ENCODE data around the gene TMCC3.

Gene TMCC3

GRCh38 chr12:94678849-94679248, 28.5 kb upstream of the TMCC3 start:
- TF ChIP-seq, protein P1, sequence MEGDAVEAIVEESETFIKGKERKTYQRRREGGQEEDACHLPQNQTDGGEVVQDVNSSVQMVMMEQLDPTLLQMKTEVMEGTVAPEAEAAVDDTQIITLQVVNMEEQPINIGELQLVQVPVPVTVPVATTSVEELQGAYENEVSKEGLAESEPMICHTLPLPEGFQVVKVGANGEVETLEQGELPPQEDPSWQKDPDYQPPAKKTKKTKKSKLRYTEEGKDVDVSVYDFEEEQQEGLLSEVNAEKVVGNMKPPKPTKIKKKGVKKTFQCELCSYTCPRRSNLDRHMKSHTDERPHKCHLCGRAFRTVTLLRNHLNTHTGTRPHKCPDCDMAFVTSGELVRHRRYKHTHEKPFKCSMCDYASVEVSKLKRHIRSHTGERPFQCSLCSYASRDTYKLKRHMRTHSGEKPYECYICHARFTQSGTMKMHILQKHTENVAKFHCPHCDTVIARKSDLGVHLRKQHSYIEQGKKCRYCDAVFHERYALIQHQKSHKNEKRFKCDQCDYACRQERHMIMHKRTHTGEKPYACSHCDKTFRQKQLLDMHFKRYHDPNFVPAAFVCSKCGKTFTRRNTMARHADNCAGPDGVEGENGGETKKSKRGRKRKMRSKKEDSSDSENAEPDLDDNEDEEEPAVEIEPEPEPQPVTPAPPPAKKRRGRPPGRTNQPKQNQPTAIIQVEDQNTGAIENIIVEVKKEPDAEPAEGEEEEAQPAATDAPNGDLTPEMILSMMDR (IDR thresholded peaks at IDR 0.05; ENCODE audit: low read depth, low read length): no peak
- H3K4me3 ChIP-seq (ENCODE audit: low read depth, low read length): no peak overlapping the region

DNA sequence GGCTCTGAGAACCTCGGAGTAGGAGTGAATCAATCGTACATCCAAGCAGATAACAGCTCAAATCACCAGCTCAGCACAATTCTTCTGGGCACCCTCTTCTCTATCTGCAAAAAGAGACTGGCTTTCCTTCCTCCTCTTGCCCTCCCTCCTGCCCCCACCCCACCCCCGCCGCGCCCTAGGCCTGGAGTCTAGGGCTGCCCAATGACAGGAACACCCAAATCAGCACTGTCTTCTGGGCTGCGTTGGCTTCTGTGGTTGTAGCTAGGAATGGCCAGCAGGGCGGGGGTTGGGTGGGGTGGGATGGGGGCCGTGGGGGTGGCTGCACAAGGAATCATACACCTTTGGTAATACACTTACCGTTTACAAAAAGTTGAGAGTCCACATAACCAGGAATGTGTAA, 28.0 kb upstream of the TMCC3 start:
- H3K4me3 ChIP-seq (ENCODE audit: low read depth, low read length): no peak overlapping the region
- TF ChIP-seq, protein P1 (IDR thresholded peaks at IDR 0.05; ENCODE audit: low read depth, low read length): no peak

DNA sequence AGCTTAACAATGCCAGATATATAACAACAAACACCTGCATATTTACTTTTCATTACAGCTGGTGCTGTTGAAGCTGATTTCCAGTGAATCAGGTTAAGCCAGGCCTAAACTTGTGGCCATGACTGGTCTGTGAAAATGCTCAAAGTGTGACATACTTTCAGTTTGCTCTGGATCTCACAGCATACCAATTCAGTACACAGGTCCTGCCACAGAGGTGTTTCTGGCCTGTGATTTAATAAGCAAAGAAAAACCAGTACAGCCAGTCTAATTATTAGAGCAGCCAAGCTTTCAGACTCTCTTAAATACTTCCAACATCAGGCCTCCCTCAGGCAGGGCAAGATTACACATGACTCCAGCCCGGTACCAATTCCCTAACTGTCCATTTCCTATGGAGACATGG, 27.4 kb upstream of the TMCC3 start:
- TF ChIP-seq, protein P1 (IDR thresholded peaks at IDR 0.05; ENCODE audit: low read depth, low read length): no peak
- no peak overlapping the region for H3K4me3 ChIP-seq (ENCODE audit: low read depth, low read length)

DNA sequence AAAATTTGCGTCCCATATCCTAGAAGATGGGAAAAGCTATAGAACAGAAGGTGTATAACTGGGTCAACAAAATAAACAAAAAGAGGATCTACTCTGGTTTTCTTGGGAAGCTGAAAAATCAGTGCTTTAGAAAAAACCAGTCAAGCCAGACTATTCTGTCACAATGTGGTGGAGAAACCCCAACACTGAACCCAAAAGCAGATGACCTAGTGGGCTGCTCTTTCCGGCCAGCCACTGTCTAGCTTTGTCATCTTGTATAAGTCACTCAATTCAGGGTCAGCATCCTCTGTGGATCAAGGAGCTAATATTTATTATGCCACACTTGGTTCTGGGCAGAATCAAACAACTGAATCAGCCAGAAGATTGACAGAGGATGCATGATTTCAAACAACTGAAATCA, 26.6 kb upstream of the TMCC3 start:
- H3K4me3 ChIP-seq (ENCODE audit: low read depth, low read length): no peak overlapping the region
- TF ChIP-seq, protein P1 (IDR thresholded peaks at IDR 0.05; ENCODE audit: low read depth, low read length): no peak

- TF ChIP-seq, protein P1 (IDR thresholded peaks at IDR 0.05; ENCODE audit: low read depth, low read length): no peak
- no peak overlapping the region for H3K4me3 ChIP-seq (ENCODE audit: low read depth, low read length)
Observed at GRCh38 chr12:94676031-94676641, 25.8 kb upstream of the TMCC3 start.

- no peak overlapping the region for H3K4me3 ChIP-seq (ENCODE audit: low read depth, low read length)
- TF ChIP-seq, protein P1 (IDR thresholded peaks at IDR 0.05; ENCODE audit: low read depth, low read length): no peak
Observed at GRCh38 chr12:94674835-94675234, 24.5 kb upstream of the TMCC3 start.

GRCh38 chr12:94674051-94674451, 23.7 kb upstream of the TMCC3 start:
- TF ChIP-seq, protein P1 (IDR thresholded peaks at IDR 0.05; ENCODE audit: low read depth, low read length): no peak
- H3K4me3 ChIP-seq (ENCODE audit: low read depth, low read length): no peak overlapping the region
